Activated CD4-positive, CD25-positive, alpha-beta regulatory T cell treated with anti-CD3 and anti-CD28 coated beads, Interleukin-2, amount 50 U/mL, for 16 hours (primary cell): ENCODE measurements around the gene TCEA3.

Source experiments
- DNase-seq: peaks from one replicate; pipeline ENCODE4 v3.0.0-alpha.2; 2020; ENCODE audit warnings: low read depth, low spot score

The TCEA3 gene

DNA sequence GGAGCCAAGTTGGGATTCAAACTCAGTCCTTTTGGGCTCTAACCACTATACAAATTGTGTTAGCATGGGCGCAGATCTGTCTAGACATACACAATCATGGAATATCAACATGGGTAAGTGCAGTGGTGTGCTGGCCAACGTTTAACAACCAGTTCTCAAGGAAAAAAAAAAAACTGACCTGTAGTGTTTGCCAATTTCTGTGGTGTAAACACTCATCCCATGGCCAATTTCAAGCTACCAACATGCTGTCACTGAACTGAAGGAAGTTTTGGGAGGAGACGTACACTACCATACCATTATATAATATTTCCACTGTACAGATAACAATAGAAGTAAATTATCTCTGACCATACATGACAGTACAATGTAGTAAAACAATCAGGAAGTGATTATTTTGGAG is 3.2 kb downstream of the TCEA3 start:
- no peak for DNase-seq

DNA sequence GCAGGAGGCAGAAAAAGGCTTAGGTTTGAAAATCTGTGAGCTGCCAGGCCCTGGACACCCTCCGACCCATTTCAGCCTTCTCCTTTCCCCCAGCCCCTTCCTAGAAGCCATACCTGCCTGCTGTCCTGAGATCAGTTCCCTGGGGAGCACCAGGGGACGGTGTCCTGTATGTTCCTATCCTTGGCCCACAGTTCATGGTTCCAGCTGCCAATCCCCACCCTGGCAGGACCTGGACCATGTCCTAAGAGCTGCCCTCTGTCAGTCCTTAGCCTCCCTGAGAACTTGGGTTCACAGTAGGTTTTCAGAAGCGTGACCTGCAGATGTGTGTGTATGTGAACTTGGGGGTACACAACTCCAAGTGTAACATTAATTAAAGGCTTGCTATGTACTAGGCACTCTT is 3.8 kb downstream of the TCEA3 start:
- DNase-seq: no peak

DNA sequence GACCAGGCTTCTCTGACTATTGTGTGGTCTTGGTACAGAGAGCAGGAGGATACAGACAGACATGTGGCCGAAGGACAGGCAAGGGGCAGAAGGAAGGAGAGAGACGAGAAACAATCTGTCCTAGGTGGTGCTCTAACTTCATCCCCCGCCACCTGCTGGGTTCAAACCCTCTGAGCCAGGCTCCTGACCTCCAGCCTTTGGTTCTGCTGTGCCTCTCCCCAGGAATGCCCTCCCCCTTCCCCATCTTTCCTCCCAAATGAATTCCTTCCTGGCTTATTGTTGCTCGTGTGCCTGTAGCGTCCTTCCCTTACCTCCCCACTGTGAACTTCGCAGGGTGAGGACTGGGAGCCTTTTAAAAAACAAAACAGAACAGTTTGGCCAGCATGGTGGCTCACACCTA is 5.4 kb downstream of the TCEA3 start:
- no peak for DNase-seq

DNA sequence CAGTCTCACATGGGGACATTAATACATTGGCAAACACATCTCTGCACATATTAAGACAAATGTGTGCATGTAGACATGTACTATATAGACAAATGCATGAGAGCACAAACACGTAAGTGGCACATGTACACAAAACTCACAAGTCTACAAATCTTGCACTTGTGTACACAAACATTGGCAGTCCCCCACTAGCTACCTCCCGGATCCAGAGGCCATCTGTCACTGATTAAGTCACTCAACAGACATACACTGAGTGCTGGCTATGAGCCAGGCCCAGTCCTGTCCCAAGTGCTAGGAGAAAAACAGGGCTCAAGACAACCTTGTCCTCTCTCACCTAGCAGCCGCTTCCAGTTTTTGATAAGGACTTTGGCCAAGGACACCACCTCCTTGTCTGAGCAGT is 7.0 kb downstream of the TCEA3 start:
- no peak for DNase-seq

DNA sequence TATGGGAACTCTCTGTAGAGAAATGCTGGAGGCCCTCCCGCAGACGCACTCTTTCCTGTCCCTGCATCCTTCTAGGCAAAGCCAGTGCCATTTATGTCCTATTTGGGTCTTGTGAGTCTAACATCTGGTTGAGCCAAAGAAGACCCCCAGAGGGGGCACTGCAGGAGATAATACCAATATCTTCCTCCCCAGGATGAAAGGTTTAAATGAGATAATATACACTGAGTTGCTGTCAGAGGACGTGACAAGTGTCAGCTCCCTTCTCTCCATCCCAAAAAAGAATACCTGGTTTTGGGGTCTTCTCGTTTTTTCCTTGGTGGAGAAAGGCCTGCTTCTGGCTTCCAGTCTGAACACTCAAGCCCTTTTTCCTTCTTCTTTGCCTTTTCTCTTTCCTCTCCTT is 7.6 kb downstream of the TCEA3 start:
- no peak for DNase-seq

DNA sequence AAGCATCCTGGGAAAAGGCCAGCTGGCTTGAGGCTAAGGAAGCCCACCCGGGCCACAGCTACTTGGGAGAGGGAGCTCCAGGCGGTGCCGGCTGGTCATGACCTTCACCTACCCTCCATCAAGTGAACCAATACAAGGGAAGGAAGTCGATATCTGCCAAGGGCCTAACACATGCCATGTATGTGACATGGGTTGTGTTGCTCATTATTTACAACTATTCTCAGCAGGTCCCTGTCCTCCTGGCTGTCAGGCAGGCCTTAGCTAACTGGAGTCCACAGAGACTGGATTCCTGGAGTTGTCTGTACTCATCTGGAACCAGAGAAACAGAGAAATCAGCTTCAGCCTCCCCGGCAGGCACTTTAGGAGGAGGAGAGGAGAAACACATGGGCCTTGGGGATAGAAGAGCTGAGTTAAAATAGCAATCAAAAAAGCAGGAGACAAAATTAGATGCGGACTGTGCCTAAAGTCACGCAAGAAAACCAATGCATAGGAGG is 15.7 kb downstream of the TCEA3 start:
- DNase-seq: no peak

DNA sequence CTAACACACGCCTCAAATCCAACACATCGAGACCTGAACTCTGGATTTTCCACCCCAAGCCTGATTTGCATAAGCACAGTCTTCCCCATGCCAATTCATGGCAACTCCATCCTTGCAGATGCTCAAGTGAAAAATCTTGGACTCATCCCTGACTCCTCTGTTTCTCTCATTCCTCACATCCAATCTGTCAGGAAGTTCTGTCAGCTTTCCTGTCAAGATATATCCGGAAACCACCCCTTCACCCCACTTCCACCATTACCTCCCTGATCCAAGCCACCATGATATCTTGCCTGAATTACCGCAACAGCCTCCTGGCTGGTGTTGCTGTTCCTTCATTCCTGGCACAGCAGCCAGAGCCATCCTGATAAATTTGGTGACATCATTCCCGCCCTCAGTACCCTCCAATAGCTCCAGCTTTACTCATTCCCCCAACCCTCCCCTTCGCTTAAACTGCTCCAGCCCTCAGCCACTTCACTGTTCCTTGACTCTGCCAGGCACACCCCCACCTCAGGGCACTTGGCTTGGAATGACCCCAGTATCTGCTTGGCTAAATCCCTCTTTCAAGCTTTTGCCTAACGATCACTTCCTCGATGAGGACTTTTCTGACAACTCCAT is 17.4 kb downstream of the TCEA3 start:
- no peak for DNase-seq

DNA sequence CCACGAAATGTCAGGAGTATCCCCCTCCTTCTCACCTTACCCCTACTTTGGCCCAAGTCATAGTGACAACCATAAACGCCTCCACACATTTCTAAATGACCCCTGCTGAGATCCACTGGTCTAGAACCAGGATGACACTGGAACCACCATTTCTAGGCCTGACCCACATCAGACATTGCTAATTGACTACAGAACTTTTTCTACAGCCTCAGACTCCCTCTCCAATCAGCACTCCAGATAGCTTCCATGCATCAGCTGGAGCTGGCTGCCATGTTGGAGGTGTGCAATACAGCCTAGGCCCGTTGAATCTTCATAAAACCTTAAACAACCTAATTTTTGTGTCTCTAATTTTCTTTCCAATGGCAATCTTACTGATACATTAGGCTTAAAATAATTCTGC is 18.6 kb downstream of the TCEA3 start:
- DNase-seq: no peak

DNA sequence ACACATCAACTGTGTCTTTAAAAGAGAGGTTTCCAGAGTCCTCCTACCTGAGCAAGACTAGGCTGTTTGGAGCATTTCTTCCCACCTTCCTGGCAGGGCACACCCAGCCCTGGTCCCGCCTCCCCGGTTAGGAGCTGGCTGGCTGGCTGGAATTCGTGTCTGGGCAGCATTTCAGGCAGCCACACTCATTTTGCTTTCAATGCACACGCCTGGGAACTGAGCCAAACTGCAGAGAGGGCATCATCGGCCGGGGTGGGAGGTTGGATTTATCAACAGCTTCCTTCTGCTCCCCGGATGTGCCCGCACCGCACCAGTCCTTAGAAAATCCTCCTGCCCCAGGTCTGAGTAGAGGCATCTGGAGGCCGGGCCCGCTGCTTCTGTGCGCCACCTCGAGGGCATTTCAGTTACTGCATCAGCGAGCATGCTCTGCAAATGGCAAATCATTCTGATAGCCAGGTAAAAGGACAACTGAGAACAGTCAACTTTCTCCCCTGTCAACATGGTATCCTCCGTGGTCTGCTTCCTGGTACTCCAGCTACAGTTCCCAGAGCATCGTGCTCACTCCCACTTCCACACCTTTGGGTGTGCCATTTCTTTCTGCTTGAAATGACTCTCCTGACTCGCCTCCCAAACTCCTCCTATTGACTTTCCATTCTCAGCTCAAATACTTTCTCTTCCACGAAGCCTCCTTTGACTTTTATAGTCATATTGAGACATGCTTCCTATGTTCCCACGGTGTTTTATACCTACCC is 20.6 kb downstream of the TCEA3 start:
- DNase-seq: peak; percentile 63

DNA sequence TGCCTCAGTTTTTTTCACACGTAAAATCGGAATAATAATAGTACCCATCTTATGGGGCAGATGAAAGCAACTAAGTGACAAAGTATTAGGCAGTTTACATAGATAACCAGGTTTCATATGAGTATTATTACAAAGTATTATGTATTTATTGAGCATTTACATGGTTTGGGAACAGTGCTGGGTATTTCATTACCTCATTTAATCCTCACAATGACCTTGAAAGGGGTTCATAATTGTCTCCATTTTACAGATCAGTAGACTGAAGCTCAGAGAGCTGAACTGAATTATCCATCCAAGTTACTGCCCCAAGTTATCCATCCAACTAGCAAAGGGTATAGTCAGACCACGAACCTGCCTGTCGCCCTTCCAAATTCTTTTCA is 21.2 kb downstream of the TCEA3 start:
- DNase-seq: no peak

DNA sequence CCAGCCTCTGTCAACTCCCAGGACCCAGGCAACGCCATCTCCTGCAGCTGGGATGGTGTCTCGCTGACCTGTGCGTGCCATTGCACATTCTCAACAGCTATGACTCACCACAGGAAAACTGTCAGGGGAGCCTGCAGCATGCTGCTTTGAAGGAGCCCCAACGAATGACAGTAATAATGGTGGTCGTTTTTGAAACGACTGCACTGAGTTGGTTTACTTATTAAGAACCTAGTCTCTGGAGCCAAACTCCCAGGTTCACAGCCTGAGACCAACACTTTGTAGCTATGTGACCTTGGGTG is 21.6 kb downstream of the TCEA3 start:
- no peak for DNase-seq

DNA sequence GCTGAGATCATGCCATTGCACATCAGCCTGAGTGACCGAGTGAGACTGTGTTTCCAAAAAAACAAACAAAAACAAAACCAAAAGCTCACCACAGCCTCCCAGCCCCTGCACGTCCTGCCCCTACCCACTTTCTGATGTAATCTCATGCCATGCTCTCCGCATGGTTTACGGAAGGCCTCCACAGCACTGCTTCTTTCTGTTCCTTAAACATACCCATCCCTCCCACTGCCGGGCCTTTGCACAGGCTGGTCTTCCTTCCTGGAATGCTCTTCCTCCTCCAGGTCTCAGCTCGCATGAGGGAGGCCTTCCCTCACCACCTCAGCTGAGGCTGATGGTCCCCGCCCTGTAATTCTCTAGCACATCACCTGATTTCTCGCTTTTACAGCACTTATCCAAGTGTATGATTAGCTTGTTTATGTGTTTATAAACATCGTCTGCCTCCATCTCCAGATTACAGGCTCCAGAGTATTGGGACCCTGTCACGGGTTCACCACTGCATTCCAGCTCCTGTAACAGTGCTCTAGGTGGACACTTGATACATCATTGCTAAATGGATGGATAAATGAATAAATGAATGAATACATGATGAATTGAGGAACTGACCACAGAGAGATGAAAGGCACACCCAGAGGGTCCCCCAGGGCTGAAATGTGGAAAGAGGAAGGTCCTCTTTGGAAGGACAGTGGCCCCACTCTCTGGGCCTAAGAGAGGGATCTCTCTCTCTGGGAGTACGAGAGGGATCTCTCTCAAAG is 22.1 kb downstream of the TCEA3 start:
- no peak for DNase-seq

DNA sequence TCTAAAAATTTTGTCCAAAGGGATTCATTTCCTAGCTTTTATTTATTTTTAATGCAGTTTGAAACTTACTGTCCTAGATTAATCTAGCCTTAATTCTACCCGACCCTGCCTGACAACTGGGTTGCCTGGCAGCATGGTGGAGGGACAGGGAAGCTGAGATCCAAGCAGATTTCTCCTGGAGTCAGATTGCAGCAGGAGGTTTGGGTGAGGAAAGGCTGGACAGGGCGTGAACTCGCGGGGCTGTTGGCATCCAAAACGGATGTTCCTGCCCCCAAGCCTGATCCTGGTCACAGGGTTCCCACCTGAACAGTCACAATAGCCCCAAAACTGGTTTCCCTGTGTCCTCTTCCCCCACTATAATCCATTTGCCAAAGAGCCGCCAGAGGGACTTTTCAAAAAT is 23.2 kb downstream of the TCEA3 start:
- DNase-seq: no peak

DNA sequence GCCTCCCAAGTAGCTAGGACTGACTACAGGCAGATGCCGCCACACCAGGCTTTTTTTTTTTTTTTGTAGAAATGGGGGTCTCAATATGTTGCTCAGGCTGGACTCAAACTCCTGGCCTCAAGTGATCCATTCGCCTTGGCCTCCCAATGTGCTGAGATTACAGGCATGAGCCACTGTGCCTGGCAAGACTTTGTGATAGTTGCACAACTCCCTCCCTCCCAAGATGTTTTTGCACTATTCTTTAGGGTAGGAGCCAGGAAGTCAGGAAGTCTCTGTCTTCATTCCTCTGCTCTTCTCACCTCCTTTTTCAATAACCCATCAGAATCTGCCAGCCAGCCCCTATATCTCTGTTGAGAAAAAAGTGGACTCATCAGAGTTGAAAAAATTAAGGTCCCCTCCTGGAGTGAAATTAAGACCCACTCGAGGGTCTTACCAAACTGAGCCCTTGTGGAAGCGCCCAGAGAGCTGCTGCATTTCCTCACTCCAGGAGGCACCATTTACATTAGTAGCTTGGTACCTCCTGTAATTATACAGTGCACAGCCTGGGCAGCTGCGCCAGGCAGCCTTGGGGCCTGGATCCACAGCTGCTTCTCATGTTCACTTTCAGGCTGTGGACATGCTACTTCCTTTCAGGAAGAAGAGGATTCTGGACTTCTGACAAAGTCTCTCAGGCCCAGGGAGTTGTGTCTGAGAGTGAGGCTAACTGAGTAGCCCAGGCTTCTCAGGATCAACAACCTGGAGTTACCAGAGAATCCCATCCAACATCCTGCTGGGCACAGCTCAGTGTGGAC is 24.0 kb downstream of the TCEA3 start:
- no peak for DNase-seq

DNA sequence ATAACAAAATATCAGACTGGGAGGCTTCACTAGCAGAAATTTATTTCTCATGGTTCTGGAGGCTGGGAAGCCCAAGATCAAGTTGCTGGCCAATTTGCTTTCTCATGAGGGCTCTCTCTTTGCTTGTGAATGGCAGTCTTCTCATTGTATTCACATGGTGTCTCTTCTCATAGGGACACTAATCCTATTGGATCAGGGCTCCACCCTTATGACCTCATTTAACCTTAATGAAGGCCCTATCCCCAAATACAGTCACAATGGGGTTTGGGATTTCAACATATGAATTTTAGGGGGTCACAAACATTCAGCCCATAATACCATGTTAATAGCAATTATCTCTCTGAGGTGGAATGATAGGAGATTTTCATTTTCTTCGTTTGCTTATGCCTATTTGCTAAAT is 25.3 kb downstream of the TCEA3 start:
- DNase-seq: no peak

DNA sequence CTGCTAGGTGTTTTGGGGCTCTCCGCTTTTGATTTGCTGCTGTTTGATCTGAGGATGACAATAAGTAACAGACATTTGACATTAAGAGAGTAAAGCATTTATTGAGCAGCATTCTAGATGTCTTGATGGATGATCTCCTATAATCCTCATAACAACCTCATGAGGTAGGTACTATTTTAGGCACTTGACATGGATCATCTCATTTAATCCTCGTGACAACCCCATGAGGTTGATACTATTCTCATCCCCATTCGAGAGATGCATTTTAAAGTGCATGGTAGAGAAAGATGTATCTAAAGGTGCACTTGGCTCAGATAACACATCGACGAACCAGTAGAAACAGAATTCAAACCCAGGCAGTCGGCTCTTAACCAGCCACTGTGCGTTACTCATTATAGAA is 26.6 kb downstream of the TCEA3 start:
- DNase-seq: no peak

DNA sequence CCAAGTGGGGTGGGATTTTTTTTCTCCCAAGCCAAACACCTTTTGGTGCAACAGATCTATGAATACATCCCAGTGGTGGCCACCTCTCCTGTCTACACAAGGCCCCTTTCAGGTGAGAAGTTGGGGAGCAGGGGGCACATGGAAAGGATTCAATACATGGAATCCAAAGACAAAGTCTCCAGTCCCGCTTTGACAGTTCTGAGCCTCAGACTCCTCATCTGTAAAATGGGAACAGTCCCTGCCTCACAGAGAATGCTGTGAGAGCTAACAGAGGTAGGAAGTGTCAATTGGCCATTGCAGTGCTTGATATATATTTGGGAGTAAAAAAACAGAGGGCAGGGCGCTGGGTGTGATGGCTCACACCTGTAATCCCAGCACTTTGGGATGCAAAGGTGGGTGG is 28.2 kb downstream of the TCEA3 start:
- no peak for DNase-seq

DNA sequence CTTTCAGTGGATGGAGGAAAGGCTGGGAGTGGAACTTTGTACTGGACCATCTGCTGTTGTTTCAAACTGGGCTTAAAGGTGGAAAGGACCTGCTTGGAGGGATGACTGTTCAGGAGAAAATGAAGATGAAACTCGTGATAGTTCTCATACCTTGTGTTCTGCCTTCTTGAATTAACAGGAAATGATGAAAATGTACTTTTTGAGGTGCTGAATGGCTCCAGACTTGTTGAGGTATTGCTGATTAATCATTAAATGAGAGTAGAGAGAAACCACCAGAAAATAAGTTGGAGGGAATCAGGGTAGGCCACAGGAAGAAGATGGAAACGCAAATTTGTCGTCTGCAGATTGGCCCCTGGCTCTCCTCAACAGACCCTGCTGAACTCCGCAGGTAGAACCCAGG is 28.7 kb downstream of the TCEA3 start:
- no peak for DNase-seq

DNA sequence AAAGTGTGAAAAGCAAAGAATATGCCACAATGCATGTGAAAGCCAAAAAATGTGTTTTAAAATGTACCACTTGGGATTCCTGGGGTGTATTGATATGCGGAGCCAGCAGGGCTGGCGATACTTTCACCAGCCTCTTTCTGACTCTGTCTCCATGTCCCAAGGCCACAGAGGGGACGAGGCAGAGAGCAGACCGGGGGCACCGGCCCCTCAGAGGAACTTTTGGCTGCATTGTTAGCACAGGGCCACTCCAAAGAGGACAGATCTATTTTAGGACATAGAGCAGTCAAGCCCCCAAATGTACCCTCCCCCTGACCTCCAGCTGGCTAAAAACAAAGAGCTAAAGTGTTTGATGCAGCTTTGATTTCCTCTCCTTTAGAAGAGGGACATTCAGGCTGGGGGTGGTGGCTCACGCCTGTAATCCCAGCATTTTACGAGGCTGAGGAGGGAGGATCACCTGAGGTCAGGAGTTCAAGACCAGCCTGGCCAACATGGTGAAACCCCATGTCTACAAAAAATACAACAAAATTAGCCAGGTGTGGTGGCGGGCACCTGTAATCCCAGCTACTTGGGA is 29.3 kb downstream of the TCEA3 start:
- DNase-seq: no peak

DNA sequence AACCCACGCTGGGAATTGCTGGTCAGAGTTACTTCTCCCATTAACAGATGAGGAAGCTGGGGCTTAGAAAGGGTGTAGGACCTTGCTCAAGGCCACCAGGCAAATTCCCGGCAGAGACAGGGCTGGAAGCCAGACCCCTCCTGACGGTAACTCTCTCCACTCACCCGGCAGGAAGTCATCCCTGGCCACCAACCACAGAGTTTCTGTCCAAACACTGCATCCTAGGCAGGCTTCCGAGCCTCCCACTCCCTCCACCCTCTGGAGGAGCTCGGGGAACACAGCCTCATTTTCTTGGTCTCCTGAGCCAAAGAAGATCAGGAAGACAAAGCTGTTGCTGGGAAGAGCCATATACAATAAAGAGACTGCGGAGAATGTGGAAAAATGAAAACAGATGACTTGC is 29.9 kb downstream of the TCEA3 start:
- no peak for DNase-seq

DNA sequence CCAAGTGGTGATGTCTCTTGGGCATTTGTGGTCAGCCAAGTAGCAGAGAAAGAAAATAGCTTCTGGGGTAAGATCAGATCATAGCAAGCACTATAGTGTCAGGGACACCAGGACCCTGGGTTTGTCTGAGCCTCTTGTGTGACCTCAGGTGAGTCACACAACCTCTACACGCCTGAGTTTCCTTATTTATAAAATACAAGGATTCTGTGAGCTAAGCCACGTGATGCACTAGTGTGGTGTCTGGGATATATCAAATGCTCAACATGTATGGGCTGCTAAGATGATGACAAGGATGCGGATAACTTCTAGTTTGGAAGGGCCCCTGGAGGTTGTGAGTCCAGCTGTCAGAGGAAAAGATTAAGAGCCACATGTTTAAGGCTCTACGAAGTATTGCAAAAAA is 30.4 kb downstream of the TCEA3 start:
- no peak for DNase-seq

DNA sequence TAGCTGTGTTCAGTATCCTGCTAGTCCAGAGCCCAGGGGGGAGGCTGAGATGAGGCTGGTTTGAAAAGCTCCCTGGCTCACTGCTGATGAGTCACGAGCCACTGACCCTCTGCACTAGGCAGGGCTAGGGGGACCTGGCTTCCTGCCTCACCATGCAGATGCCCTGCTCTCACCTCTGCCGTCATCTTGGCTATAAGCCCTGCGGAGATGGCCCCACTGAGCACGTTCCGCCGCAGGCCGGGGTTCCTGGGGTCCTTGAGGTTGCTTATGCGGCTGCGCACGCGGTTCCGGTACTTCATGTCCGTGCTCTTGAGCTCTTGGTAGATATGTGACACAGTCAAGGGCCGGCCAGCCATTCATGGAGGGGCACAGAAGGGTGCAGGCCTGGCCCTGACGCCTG is 30.8 kb downstream of the TCEA3 start:
- no peak for DNase-seq
